Neural crest cell (in vitro differentiated cells): ENCODE measurements around the gene JARID2. TPM values are rescaled to one million over a fixed set of nuclear protein-coding genes. Genes with fewer than 3 reads are reported as not detected.

ENCODE experiments used
- DNase-seq: peaks from one replicate; pipeline ENCODE4 v3.0.0; 2021; ENCODE audit warnings: low read depth, mixed read lengths, low spot score
- H3K27ac Mint-ChIP-seq: one replicate; pipeline ENCODE4 v1.8.0; 2021; ENCODE audit warnings: mild to moderate bottlenecking, mixed read lengths; ENCODE audit not compliant: unreplicated experiment
- H3K27me3 Mint-ChIP-seq: 2 replicates; pipeline ENCODE4 v1.8.0; 2021; ENCODE audit warnings: low read depth, mild to moderate bottlenecking, mixed read lengths
- H3K36me3 Mint-ChIP-seq: 2 replicates; pipeline ENCODE4 v1.8.0; 2021; ENCODE audit warnings: low read depth, mild to moderate bottlenecking, mixed read lengths
- H3K4me1 Mint-ChIP-seq: 2 replicates; pipeline ENCODE4 v1.8.0; 2021; ENCODE audit warnings: mixed read lengths
- H3K4me3 Mint-ChIP-seq: one replicate; pipeline ENCODE4 v1.8.0; 2021; ENCODE audit warnings: mild to moderate bottlenecking, mixed read lengths
- H3K9me3 Mint-ChIP-seq: 2 replicates; pipeline ENCODE4 v1.8.0; 2021; ENCODE audit warnings: mixed read lengths
- CTCF ChIP-seq: fragments of 200-600 bp; sonication (generic); conservative IDR thresholded peaks from 2 replicates; pipeline ENCODE4 v1.5.0; 2021; ENCODE audit warnings: antibody characterized with exemption, mild to moderate bottlenecking
- total RNA-seq: library from RNA; stranded (reverse); gene quantifications from 2 replicates; pipeline ENCODE4 v1.2.1, GENCODE V29; 2021

Gene JARID2
- total RNA-seq, 1 donor from 2014 or later, result 33.9 TPM

- Mint-ChIP-seq H3K27ac (no peak overlapping the region), H3K4me3 (peak overlapping the region; percentile 16), H3K4me1 (peaks cover 4% of the 10 kb centered on the region), H3K27me3 (no peaks in the 10 kb centered on the region), H3K36me3 (peaks cover 73% of the 10 kb centered on the region), H3K9me3 (peaks cover 13% of the 10 kb centered on the region)
- no peak for DNase-seq
- no peak for TF ChIP-seq CTCF
These were observed 278.1 kb downstream of the JARID2 start for GRCh38 chr6:15523679-15524630.

- Mint-ChIP-seq H3K4me3 (no peak overlapping the region), H3K27me3 (no peaks in the 10 kb centered on the region), H3K9me3 (peaks cover 13% of the 10 kb centered on the region), H3K36me3 (peaks cover 66% of the 10 kb centered on the region), H3K27ac (no peak overlapping the region), H3K4me1 (peaks cover 4% of the 10 kb centered on the region)
- TF ChIP-seq CTCF, result no peak
- no peak for DNase-seq
These were observed 279.1 kb downstream of the JARID2 start for GRCh38 chr6:15524861-15525401.

GRCh38 chr6:15526212-15526701 lies 280.4 kb downstream of the JARID2 start:
- no peak for DNase-seq
- Mint-ChIP-seq H3K4me1 (peaks cover 4% of the 10 kb centered on the region), H3K27ac (no peak overlapping the region), H3K36me3 (peaks cover 60% of the 10 kb centered on the region), H3K4me3 (no peak overlapping the region), H3K27me3 (no peaks in the 10 kb centered on the region), H3K9me3 (peaks cover 13% of the 10 kb centered on the region)
- no peak for TF ChIP-seq CTCF

GRCh38 chr6:15527838-15528617 lies 282.2 kb downstream of the JARID2 start:
- H3K4me1 Mint-ChIP-seq, result peaks cover 4% of the 10 kb centered on the region
- peaks cover 48% of the 10 kb centered on the region for H3K36me3 Mint-ChIP-seq
- H3K27me3 Mint-ChIP-seq, result no peaks in the 10 kb centered on the region
- DNase-seq, result no peak
- peaks cover 13% of the 10 kb centered on the region for H3K9me3 Mint-ChIP-seq
- no peak for TF ChIP-seq CTCF
- H3K27ac Mint-ChIP-seq, result no peak overlapping the region
- no peak overlapping the region for H3K4me3 Mint-ChIP-seq

GRCh38 chr6:15528870-15529269 lies 283.0 kb downstream of the JARID2 start:
- Mint-ChIP-seq H3K9me3 (peaks cover 13% of the 10 kb centered on the region), H3K36me3 (peaks cover 41% of the 10 kb centered on the region), H3K27ac (no peak overlapping the region), H3K4me3 (no peak overlapping the region), H3K4me1 (peaks cover 4% of the 10 kb centered on the region), H3K27me3 (no peaks in the 10 kb centered on the region)
- TF ChIP-seq CTCF, result no peak
- DNase-seq, result no peak
